AG04450 (cell line): Measurements from ENCODE around the gene LRRC8D. TPM values are rescaled to one million over a fixed set of nuclear protein-coding genes. Genes with fewer than 3 reads are reported as not detected.
"Not testable (repeated sequence)": the region's sequence is repeated elsewhere in the genome, so short reads cannot be mapped to it uniquely, and the experiment has no call there.

Experiments
- CTCF ChIA-PET: fragments of 300-600, 350-600 bp; formaldehyde crosslinking; extraction: SDS; loops from one replicate; lab custom pipeline; 2022; ENCODE audit warnings: antibody characterized with exemption, inconsistent platforms; lab: Charles Lee
- POLR2A ChIA-PET: fragments of 350-600 bp; formaldehyde crosslinking; extraction: SDS; loops from one replicate; lab custom pipeline; 2021; ENCODE audit warnings: antibody characterized with exemption, inconsistent platforms; lab: Yijun Ruan, JAX
- DNase-seq: peaks from one replicate; pipeline ENCODE4 v3.0.0-alpha.2; 2011; ENCODE audit warnings: low read depth, low spot score
- H3K27ac ChIP-seq: one replicate; pipeline ENCODE4 v1.5.1; 2012; ENCODE audit warnings: low read depth, low read length, control low read depth
- H3K27me3 ChIP-seq: one replicate; pipeline ENCODE4 v1.6.0; 2012; ENCODE audit warnings: low read length; ENCODE audit not compliant: control insufficient read depth, insufficient read depth
- H3K4me3 ChIP-seq: 2 replicates; pipeline ENCODE4 v1.5.1; 2011; ENCODE audit warnings: mild to moderate bottlenecking, low read depth, low read length, control low read depth
- H3K9me3 ChIP-seq: 2 replicates; pipeline ENCODE4 v1.5.1; 2012; ENCODE audit warnings: low read length; ENCODE audit not compliant: control insufficient read depth, insufficient read depth
- CTCF ChIP-seq: IDR thresholded peaks from 2 replicates; pipeline ENCODE4 v1.5.1; 2011; ENCODE audit warnings: low read depth, low read length, control low read depth, inconsistent platforms
- polyA plus RNA-seq: library from polyadenylated mRNA; depleted of rRNA; stranded (reverse); fragments of >200 nt; gene quantifications from 2 replicates; pipeline ENCODE4 v1.2.3, GENCODE V29; 2011

Gene LRRC8D
- polyA plus RNA-seq, 1 experiment = 48.7 TPM

- TF ChIP-seq CTCF = no peak
- ChIA-PET POLR2A (no interaction called here), CTCF (no interaction called here)
- H3K27me3 ChIP-seq = no peaks in the 10 kb centered on the region
- no peak for DNase-seq
- H3K4me3 ChIP-seq = no peak overlapping the region
- no peak overlapping the region for H3K27ac ChIP-seq
- H3K9me3 ChIP-seq = no peaks in the 10 kb centered on the region
These were observed 97.4 kb downstream of the LRRC8D start for GRCh38 chr1:89918127-89918793.

- Histone ChIP-seq H3K27ac (no peak overlapping the region), H3K9me3 (no peaks in the 10 kb centered on the region), H3K4me3 (no peak overlapping the region), H3K27me3 (no peaks in the 10 kb centered on the region)
- POLR2A ChIA-PET = no interaction called here
- no peak for TF ChIP-seq CTCF
- no peak for DNase-seq
- CTCF ChIA-PET = interaction anchor here (1.3 kb wide), 1 partner anchor 69 kb away, joined by 5 read pairs; no protein-coding TSS in a partner anchor
These were observed 97.9 kb downstream of the LRRC8D start for GRCh38 chr1:89918794-89919155.

- no peak for TF ChIP-seq CTCF
- H3K27me3 ChIP-seq = no peaks in the 10 kb centered on the region
- no peak overlapping the region for H3K4me3 ChIP-seq
- H3K27ac ChIP-seq = no peak overlapping the region
- no peaks in the 10 kb centered on the region for H3K9me3 ChIP-seq
- CTCF ChIA-PET = interaction anchor here (1.0 to 2.0 kb wide), 5 partner anchors 8 to 115 kb away, joined by 4 to 12 read pairs (median 5); no protein-coding TSS in a partner anchor
- POLR2A ChIA-PET = no interaction called here
- no peak for DNase-seq
These were observed 98.3 kb downstream of the LRRC8D start for GRCh38 chr1:89919174-89919573.

- POLR2A ChIA-PET = no interaction called here
- DNase-seq = no peak
- TF ChIP-seq CTCF = no peak
- Histone ChIP-seq H3K9me3 (no peaks in the 10 kb centered on the region), H3K4me3 (no peak overlapping the region), H3K27ac (no peak overlapping the region), H3K27me3 (no peaks in the 10 kb centered on the region)
- CTCF ChIA-PET = no interaction called here
These were observed 102.1 kb downstream of the LRRC8D start for GRCh38 chr1:89922911-89923310.

GRCh38 chr1:89923517-89923916 is 102.7 kb downstream of the LRRC8D start:
- POLR2A ChIA-PET = no interaction called here
- no peak for TF ChIP-seq CTCF
- Histone ChIP-seq H3K27me3 (no peaks in the 10 kb centered on the region), H3K4me3 (no peak overlapping the region), H3K27ac (no peak overlapping the region), H3K9me3 (no peaks in the 10 kb centered on the region)
- DNase-seq = no peak
- CTCF ChIA-PET = no interaction called here

GRCh38 chr1:89924075-89924474 is 103.2 kb downstream of the LRRC8D start:
- POLR2A ChIA-PET, H3K27ac ChIP-seq, H3K4me3 ChIP-seq, H3K27me3 ChIP-seq, DNase-seq, CTCF ChIA-PET, H3K9me3 ChIP-seq: not testable (repeated sequence)
